KG1 (cell line): Measurements from ENCODE around the gene FCN3.

Source experiments
- DNase-seq: peaks from one replicate; lab custom pipeline; 2025; lab: John Stamatoyannopoulos, UW

Gene FCN3

DNA sequence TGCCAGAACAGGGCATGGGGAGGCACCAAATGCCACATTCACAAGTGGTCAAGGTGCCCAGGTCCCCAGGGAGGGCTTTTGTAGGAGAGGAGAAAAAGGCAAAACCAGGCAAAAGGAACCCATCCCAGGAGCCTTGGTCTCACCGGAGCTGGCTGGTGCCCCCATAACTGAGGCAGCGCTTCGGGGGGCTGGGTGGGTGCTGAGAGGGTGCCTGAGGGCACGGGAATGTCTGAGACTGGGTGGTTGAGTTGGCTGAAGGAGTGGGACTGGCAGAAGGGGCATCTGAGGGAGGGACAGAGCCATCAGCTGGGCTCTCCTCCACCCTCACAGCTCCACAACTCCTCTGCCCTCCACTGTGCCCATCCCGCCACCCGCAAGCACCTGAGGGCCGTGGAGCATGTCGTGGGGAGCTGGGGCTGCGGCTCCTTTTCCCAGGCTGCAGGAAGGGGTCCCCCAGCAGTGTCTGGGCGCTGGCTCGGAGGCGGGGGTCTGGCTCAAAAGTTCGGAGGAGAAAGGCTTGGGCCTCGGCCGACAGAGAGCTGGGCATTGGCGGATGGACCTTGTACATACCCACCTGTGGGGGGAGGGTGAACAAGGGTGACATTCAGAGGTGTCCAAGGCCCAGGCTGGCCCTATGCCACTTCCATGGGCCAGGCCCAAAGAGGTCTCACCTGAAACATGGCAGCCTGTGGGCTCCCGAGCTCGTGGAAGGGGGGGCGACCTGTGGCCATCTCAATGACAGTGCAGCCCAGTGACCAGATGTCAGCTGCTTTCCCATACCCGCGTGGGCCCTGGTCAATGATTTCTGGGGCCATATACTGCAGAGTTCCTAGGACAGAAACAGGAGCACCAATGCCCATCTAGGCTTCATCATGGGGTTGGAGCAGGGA lies 16.3 kb downstream of the FCN3 start:
- DNase-seq, result no peak

- DNase-seq, result no peak
Observed at GRCh38 chr1:27357281-27358037, 17.2 kb downstream of the FCN3 start.

GRCh38 chr1:27356619-27357280 lies 17.9 kb downstream of the FCN3 start:
- no peak for DNase-seq

- DNase-seq, result no peak
Observed at GRCh38 chr1:27356277-27356618, 18.4 kb downstream of the FCN3 start.

- no peak for DNase-seq
Observed at GRCh38 chr1:27355683-27356082, 18.9 kb downstream of the FCN3 start.

DNA sequence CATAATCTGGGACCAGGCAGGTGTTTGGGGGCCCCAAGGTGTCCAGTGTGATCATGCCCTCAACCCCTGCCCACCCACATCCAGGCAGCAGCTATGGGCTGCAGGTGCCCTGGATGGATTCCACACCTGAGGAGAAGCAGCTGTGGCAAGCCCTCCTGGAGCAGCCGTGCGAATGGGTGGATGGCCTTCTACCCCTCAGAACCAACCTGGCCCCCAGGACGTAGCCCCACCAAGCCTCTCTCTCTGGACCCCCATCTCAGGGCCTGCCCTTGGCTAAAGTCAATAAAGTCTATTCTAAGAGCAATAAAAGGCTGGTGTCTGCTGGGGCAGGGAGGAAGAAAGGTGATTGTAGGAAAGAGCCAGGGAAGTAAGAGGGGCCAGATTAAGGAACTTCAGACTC lies 21.0 kb downstream of the FCN3 start:
- DNase-seq, result no peak

- DNase-seq, result no peak
Observed at GRCh38 chr1:27353166-27353565, 21.5 kb downstream of the FCN3 start.

- DNase-seq, result no peak
Observed at GRCh38 chr1:27351541-27352107, 23.0 kb downstream of the FCN3 start.

DNA sequence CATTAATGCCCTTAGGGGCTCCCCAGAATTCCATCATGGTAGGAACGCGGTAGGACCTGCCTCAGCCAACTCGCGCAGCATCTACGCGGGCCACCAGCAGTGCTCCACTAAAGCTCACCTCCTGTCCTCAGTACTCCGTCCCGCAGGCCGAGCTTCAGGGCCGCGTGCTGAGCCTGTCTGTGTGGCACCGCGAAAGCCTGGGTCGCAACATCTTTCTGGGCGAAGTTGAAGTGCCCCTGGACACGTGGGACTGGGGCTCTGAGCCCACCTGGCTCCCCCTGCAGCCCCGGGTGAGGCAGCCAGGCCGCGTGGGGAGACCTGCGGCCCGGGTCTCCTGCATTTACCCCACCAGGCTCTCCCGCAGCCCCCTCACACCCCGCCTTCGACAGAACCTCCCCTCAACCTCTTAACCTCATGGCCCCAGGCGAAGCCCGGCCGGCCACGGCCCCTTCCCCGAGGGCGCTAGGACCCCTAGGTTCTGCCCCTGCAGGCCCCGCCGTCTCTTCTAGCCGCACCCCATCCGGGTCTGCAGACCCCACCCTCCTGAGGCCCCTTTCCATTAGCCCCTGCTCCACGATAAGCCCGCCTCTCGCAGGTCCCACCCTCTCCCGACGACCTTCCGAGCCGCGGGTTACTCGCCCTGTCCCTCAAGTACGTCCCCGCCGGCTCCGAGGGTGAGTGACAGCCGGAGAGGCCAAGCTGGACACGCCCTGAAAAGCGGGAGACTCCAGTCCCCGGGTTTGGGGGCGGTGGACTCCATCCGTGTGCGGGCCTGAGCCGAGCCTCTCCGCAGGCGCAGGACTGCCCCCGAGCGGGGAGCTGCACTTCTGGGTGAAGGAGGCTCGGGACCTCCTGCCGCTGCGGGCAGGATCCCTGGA lies 23.7 kb downstream of the FCN3 start:
- DNase-seq, result no peak

GRCh38 chr1:27349784-27350662 lies 24.6 kb downstream of the FCN3 start:
- no peak for DNase-seq

DNA sequence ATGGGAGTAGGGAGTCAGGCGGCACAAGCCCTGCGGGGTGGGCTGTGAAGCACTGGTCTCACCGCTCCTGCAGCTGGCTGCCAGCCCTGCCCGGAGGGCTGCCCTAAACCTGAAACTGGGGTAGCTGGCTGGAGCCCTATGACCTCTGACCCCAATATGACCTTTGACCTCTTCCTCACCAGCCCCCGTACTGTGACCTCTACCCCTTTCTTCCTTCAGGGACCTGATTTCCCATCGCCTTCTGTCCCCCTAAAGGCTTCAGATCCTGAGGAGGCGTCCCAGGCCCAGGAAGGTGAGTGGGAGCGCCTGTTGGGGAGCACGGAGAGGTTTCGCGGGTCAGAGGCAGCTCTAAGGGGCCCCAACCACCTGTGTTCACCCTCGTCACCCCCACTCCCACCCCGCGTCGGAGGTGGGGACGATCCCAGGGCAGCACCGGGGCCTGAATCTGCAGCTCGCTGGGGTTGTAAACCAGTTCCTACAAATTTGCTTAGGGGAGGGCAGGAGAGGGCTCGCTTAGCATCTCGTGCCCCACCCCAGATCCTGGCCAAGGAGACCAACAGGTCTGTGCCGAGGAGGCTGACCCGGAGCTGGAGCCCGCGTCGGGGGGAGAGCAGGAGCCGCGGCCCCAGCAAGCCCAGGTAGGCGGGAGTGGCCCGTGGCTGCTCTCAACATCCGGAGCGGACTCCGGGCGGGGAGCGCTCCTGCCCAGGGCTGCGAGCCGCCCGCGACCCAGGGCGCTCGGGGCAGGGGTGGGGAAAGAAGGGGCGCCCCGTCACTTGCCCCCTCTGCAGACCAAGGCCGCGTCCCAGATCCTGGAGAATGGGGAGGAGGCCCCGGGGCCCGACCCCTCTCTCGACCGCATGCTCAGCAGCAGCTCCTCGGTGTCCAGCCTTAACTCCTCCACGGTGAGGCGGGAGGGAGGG lies 25.5 kb downstream of the FCN3 start:
- no peak for DNase-seq

- DNase-seq, result no peak
Observed at GRCh38 chr1:27346991-27347624, 27.5 kb downstream of the FCN3 start.

GRCh38 chr1:27346357-27346756 lies 28.3 kb downstream of the FCN3 start:
- no peak for DNase-seq

- no peak for DNase-seq
Observed at GRCh38 chr1:27345272-27345671, 29.4 kb downstream of the FCN3 start.

- no peak for DNase-seq
Observed at GRCh38 chr1:27343639-27344025, 31.0 kb downstream of the FCN3 start.

- peak; percentile 66 for DNase-seq
Observed at GRCh38 chr1:27342778-27343638, 31.6 kb downstream of the FCN3 start.

DNA sequence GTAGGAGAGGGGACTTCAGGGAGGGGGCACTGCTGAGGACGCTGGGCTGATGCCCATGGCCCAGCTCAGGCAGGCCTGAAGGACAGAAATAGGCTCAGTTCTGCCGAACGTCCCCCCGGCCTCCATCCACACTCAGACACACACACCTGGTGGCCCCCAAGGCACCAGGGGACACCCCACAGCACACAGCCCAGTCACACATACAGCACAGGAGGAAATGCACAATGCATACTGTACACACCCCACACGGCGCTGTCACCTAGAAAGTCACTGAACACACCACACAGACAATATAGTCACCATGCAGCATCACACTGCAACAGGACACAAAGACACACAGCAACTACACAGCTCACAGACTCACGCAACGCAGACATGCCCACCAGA lies 32.2 kb downstream of the FCN3 start:
- DNase-seq, result peak; percentile 12
